H9 (cell line): ENCODE measurements around the gene C19orf53. TPM values are rescaled to one million over a fixed set of nuclear protein-coding genes. Genes with fewer than 3 reads are reported as not detected.

Experiments
- DNase-seq: peaks from one replicate; pipeline ENCODE4 v3.0.0-alpha.2; 2017
- H2AFZ ChIP-seq: one replicate; pipeline ENCODE4 v1.6.1; 2013; ENCODE audit warnings: mild to moderate bottlenecking, low read length, control low read depth, moderate library complexity
- H2AK5ac ChIP-seq: 2 replicates; pipeline ENCODE4 v1.6.1; 2013; ENCODE audit warnings: low read length, control low read depth, mixed read lengths; ENCODE audit not compliant: insufficient read length
- H2BK120ac ChIP-seq: one replicate; pipeline ENCODE4 v1.6.1; 2013; ENCODE audit warnings: low read depth, mild to moderate bottlenecking, low read length, control low read depth, inconsistent platforms; ENCODE audit not compliant: poor library complexity, severe bottlenecking
- H2BK12ac ChIP-seq: 2 replicates; pipeline ENCODE4 v1.6.1; 2013; ENCODE audit warnings: low read length, control low read depth, mixed read lengths, low read depth; ENCODE audit not compliant: insufficient read length
- H2BK15ac ChIP-seq: 2 replicates; pipeline ENCODE4 v1.6.1; 2013; ENCODE audit warnings: low read depth, low read length, control low read depth
- H2BK20ac ChIP-seq: one replicate; pipeline ENCODE4 v1.6.1; 2013; ENCODE audit warnings: low read depth, mild to moderate bottlenecking, low read length, control low read depth, inconsistent platforms; ENCODE audit not compliant: poor library complexity, severe bottlenecking
- H2BK5ac ChIP-seq: 2 replicates; pipeline ENCODE4 v1.6.1; 2013; ENCODE audit warnings: low read length, control low read depth, mixed read lengths; ENCODE audit not compliant: insufficient read length
- H3K14ac ChIP-seq: 2 replicates; pipeline ENCODE4 v1.6.1; 2013; ENCODE audit warnings: low read length, control low read depth; ENCODE audit not compliant: insufficient read depth
- H3K18ac ChIP-seq: 2 replicates; pipeline ENCODE4 v1.6.1; 2013; ENCODE audit warnings: low read depth, mild to moderate bottlenecking, mixed read lengths, low read length, control low read depth; ENCODE audit not compliant: insufficient read length
- H3K23ac ChIP-seq: 2 replicates; pipeline ENCODE4 v1.6.1; 2013; ENCODE audit warnings: low read length, control low read depth, mixed read lengths, low read depth; ENCODE audit not compliant: insufficient read length
- H3K23me2 ChIP-seq: 2 replicates; pipeline ENCODE4 v1.6.1; 2013; ENCODE audit warnings: low read depth, mild to moderate bottlenecking, mixed read lengths, low read length, control low read depth; ENCODE audit not compliant: insufficient read length, poor library complexity, severe bottlenecking
- H3K27ac ChIP-seq: 2 replicates; pipeline ENCODE4 v1.5.1; 2013; ENCODE audit warnings: low read length, control low read depth, mixed read lengths, low read depth; ENCODE audit not compliant: insufficient read length
- H3K27me3 ChIP-seq: 2 replicates; pipeline ENCODE4 v1.6.1; 2013; ENCODE audit warnings: low read length, control low read depth, inconsistent platforms; ENCODE audit not compliant: insufficient read depth
- H3K4ac ChIP-seq: 2 replicates; pipeline ENCODE4 v1.6.1; 2013; ENCODE audit warnings: low read depth, mild to moderate bottlenecking, control low read depth, inconsistent platforms, low read length, moderate library complexity
- H3K4me1 ChIP-seq: 2 replicates; pipeline ENCODE4 v1.6.1; 2013; ENCODE audit warnings: low read length, control low read depth, inconsistent platforms; ENCODE audit not compliant: insufficient read depth
- H3K4me2 ChIP-seq: 2 replicates; pipeline ENCODE4 v1.6.1; 2013; ENCODE audit warnings: low read length, control low read depth, mixed read lengths; ENCODE audit not compliant: insufficient read length, insufficient read depth
- H3K56ac ChIP-seq: 2 replicates; pipeline ENCODE4 v1.6.1; 2013; ENCODE audit warnings: low read depth, mild to moderate bottlenecking, mixed read lengths, low read length, control low read depth; ENCODE audit not compliant: insufficient read length
- H3K79me1 ChIP-seq: 2 replicates; pipeline ENCODE4 v1.6.1; 2013; ENCODE audit warnings: low read depth, mild to moderate bottlenecking, moderate library complexity, low read length, control low read depth, inconsistent platforms; ENCODE audit not compliant: insufficient read depth, poor library complexity, severe bottlenecking
- H3K79me2 ChIP-seq: 2 replicates; pipeline ENCODE4 v1.6.1; 2013; ENCODE audit warnings: low read length, control low read depth, inconsistent platforms; ENCODE audit not compliant: insufficient read depth
- H3K9ac ChIP-seq: 2 replicates; pipeline ENCODE4 v1.6.1; 2013; ENCODE audit warnings: low read length, control low read depth, mixed read lengths; ENCODE audit not compliant: insufficient read length; ENCODE audit errors: extremely low read depth
- H3K9me3 ChIP-seq: one replicate; pipeline ENCODE4 v1.6.1; 2013; ENCODE audit warnings: low read depth, low read length, inconsistent platforms; ENCODE audit not compliant: control insufficient read depth
- H3T11ph ChIP-seq: one replicate; pipeline ENCODE4 v1.6.1; 2013; ENCODE audit warnings: mild to moderate bottlenecking, low read length, control low read depth, inconsistent platforms
- H4K20me1 ChIP-seq: one replicate; pipeline ENCODE4 v1.6.1; 2013; ENCODE audit not compliant: control insufficient read depth, insufficient read length, insufficient read depth
- H4K5ac ChIP-seq: 2 replicates; pipeline ENCODE4 v1.6.1; 2013; ENCODE audit warnings: low read depth, mild to moderate bottlenecking, mixed read lengths, low read length, control low read depth; ENCODE audit not compliant: insufficient read length
- H4K8ac ChIP-seq: replicated peaks from 2 replicates; pipeline ENCODE4 v1.6.1; 2013; ENCODE audit warnings: low read length, control low read depth, mixed read lengths, low read depth; ENCODE audit not compliant: insufficient read length
- H4K91ac ChIP-seq: 2 replicates; pipeline ENCODE4 v1.6.1; 2013; ENCODE audit warnings: low read depth, mild to moderate bottlenecking, moderate library complexity, mixed read lengths, low read length, control low read depth; ENCODE audit not compliant: insufficient read length
- H3K27ac Mint-ChIP-seq, 3 experiments: 2 replicates in 2 of 3; 3 replicates in 1 of 3; pipeline ENCODE4 v1.8.0; 2020 to 2021; ENCODE audit warnings: mixed read lengths in 3 of 3, mild to moderate bottlenecking in 1 of 3, moderate library complexity in 1 of 3
- H3K27me3 Mint-ChIP-seq: 2 replicates; pipeline ENCODE4 v1.8.0; 2021; ENCODE audit warnings: low read depth, mild to moderate bottlenecking, moderate library complexity, mixed read lengths
- H3K36me3 Mint-ChIP-seq, 3 experiments: 2 replicates in 2 of 3; 3 replicates in 1 of 3; pipeline ENCODE4 v1.8.0; 2020 to 2021; ENCODE audit warnings: low read depth in 3 of 3, mixed read lengths in 3 of 3; ENCODE audit not compliant: insufficient read depth in 1 of 3
- H3K4me1 Mint-ChIP-seq, 2 experiments: 2 replicates each; pipeline ENCODE4 v1.8.0; 2020; ENCODE audit warnings: mixed read lengths in 2 of 2
- H3K4me3 Mint-ChIP-seq, 2 experiments: 2 replicates in 1 of 2; 3 replicates in 1 of 2; pipeline ENCODE4 v1.8.0; 2020 to 2021; ENCODE audit warnings: mild to moderate bottlenecking in 2 of 2, mixed read lengths in 2 of 2, moderate library complexity in 1 of 2
- H3K9me3 Mint-ChIP-seq, 2 experiments: 2 replicates in 1 of 2; 3 replicates in 1 of 2; pipeline ENCODE4 v1.8.0; 2020; ENCODE audit warnings: mild to moderate bottlenecking in 2 of 2, mixed read lengths in 2 of 2, moderate library complexity in 1 of 2
- WGBS: extraction: QIAGEN DNeasy Blood & Tissue Kit; methylation state at CpG from one replicate; pipeline ENCODE4 v1.1.7; 2013; ENCODE audit warnings: missing lambda C conversion rate, low lambda C conversion rate, mixed read lengths; ENCODE audit not compliant: insufficient read length; ENCODE audit errors: extremely low coverage; 5-methylcytosine and 5-hydroxymethylcytosine counted together
- total RNA-seq: library from RNA; stranded (reverse); gene quantifications from 2 replicates; pipeline ENCODE4 v1.2.1, GENCODE V29; 2021
- TF ChIP-seq, protein P1 (sequence below): fragments of 200-600 bp; sonication (generic); conservative IDR thresholded peaks from 3 replicates; pipeline ENCODE4 v1.8.0; 2021; ENCODE audit warnings: antibody characterized with exemption, mild to moderate bottlenecking

The C19orf53 gene
- total RNA-seq, 1 experiment from 2014 or later = 129 TPM

DNA sequence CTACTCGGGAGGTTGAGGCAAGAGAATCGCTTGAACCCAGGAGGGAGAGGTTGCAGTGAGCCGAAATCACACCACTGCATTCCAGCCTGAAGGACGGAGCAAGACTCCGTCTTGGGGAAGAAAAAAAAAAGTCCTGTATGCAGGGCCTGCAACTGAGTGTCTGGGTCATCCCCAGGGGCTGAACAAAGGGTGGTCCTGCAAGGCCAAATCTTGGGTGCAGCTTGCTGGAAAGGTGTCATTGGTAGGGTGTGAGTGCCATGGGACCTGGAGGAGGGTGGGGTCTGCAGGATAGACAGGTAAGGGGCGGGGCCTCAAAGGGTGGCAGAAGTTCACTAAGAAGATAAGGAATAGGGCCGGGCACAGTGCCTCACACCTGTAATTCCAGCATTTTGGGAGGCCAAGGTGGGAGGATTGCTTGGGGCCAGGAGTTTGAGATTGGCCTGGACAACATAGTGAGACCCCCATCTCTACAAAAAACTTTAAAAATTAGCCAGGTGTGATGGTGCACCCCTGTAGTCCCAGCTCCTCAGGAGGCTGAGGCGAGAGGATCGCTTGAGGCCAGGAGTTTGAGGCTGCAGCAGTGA, 52.5 kb downstream of the C19orf53 start:
- H3K4me2 ChIP-seq = no peak overlapping the region
- H2BK5ac ChIP-seq = no peak overlapping the region
- Mint-ChIP-seq H3K36me3 (peaks cover 37 to 81% (median 67%) of the 10 kb centered on the region in 3 experiments), H3K27me3 (no peaks in the 10 kb centered on the region; the same call in 1 of the 2 replicates), H3K4me3 (no peak overlapping the region; a peak in 1 of 5 replicates), H3K9me3 (no peaks in the 10 kb centered on the region; a peak in 1 of 5 replicates), H3K4me1 (peaks cover 10 to 25% of the 10 kb centered on the region in 2 experiments), H3K27ac (0 out of 7 replicates have a peak overlapping the region, but pooled peaks of 1 of the 3 experiments have one; percentile 33)
- H2BK120ac ChIP-seq = no peak overlapping the region
- H4K8ac ChIP-seq = no peak overlapping the region
- DNase-seq = no peak
- H3K23me2 ChIP-seq = no peaks in the 10 kb centered on the region
- H3K18ac ChIP-seq = no peak overlapping the region
- no peaks in the 10 kb centered on the region for H3K4me1 ChIP-seq
- no peak overlapping the region for H2AFZ ChIP-seq
- no peaks in the 10 kb centered on the region for H3K9me3 ChIP-seq
- H4K91ac ChIP-seq = no peak overlapping the region
- no peak overlapping the region for H2BK15ac ChIP-seq
- no peaks in the 10 kb centered on the region for H3K27me3 ChIP-seq
- no peak overlapping the region for H2AK5ac ChIP-seq
- no CpG with 5 or more reads among the region's 9 CpGs for WGBS
- no peak overlapping the region for H2BK20ac ChIP-seq
- H3K9ac ChIP-seq = no peak overlapping the region
- H3K79me1 ChIP-seq = no peaks in the 10 kb centered on the region
- no peak overlapping the region for H4K5ac ChIP-seq
- no peak overlapping the region for H2BK12ac ChIP-seq
- H3K23ac ChIP-seq = no peak overlapping the region
- H3K14ac ChIP-seq = no peak overlapping the region
- no peak overlapping the region for H3K27ac ChIP-seq
- H3K56ac ChIP-seq = no peak overlapping the region
- H3T11ph ChIP-seq = no peak overlapping the region
- H3K4ac ChIP-seq = no peak overlapping the region
- no peaks in the 10 kb centered on the region for H4K20me1 ChIP-seq
- H3K79me2 ChIP-seq = no peaks in the 10 kb centered on the region
- TF ChIP-seq, protein P1, sequence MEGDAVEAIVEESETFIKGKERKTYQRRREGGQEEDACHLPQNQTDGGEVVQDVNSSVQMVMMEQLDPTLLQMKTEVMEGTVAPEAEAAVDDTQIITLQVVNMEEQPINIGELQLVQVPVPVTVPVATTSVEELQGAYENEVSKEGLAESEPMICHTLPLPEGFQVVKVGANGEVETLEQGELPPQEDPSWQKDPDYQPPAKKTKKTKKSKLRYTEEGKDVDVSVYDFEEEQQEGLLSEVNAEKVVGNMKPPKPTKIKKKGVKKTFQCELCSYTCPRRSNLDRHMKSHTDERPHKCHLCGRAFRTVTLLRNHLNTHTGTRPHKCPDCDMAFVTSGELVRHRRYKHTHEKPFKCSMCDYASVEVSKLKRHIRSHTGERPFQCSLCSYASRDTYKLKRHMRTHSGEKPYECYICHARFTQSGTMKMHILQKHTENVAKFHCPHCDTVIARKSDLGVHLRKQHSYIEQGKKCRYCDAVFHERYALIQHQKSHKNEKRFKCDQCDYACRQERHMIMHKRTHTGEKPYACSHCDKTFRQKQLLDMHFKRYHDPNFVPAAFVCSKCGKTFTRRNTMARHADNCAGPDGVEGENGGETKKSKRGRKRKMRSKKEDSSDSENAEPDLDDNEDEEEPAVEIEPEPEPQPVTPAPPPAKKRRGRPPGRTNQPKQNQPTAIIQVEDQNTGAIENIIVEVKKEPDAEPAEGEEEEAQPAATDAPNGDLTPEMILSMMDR = no peak
